Glomerular endothelial cell (primary cell): ENCODE data around the gene SLC2A2. TPM values are rescaled to one million over a fixed set of nuclear protein-coding genes. Genes with fewer than 3 reads are reported as not detected.

Source experiments
- DNase-seq: peaks from one replicate; pipeline ENCODE4 v3.0.0-alpha.2; 2011; ENCODE audit warnings: low read depth, low spot score; ENCODE audit errors: extremely low read depth
- total RNA-seq: library from RNA; depleted of rRNA; stranded (reverse); fragments of >200 nt; gene quantifications from 2 replicates; pipeline ENCODE4 v1.2.3, GENCODE V29; 2015

SLC2A2 gene
- total RNA-seq, 1 donor from 2014 or later, result not detected

DNA sequence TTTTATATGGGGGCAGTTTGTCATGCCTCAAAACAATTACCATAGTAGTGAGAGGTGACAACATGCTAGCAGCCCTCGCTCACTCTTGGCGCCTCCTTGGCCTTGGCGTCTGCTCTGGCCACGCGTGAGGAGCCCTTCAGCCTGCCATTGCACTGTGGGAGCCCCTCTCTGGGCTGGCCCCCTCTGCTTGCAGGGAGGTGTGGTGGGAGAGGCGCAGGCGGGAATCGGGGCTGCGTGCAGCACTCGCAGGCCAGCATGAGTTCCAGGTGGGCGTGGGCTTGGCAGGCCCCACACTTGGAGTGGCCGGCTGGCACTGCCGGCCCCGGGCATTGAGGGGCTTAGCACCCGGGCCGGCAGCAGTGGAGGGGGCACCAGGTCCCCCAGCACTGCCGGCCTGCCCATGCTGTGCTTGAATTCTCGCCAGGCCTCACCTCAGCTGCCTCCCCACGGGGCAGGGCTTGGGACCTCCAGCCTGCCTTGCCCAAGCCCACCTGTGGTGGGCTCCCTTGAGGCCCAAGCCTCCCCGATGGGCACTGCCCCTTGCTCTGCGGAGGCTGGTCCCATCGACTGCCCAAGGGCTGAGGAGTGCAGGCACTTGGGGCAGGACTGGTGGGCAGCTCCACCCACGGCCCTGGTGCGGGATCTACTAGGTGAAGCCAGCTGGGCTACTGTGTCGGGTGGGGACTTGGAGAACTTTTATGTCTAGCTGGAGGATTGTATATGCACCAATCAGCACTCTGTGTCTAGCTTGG, 79.3 kb downstream of the SLC2A2 start:
- DNase-seq, result no peak

Other genes with a start within 250 kb of the SLC2A2 start
- gene RPL22L1, start 156.5 kb downstream of the SLC2A2 start, total RNA-seq, result 145 and 163 TPM in 2 replicates
- gene EIF5A2, start 118.1 kb downstream of the SLC2A2 start, total RNA-seq, result 7.5 and 7.6 TPM in 2 replicates